ENCODE data around the gene SLC6A12. TPM values are rescaled to one million over a fixed set of nuclear protein-coding genes. Genes with fewer than 3 reads are reported as not detected.

The SLC6A12 gene
- total and polyA plus RNA-seq, 10 donors: 0.35 to 3.1 (median 1.8) TPM

GRCh38 chr12:234891-235415, 21.0 kb upstream of the SLC6A12 start:
- 90 to 93% (median 93%) methylated on average over 8 to 10 of the region's 10 CpGs for WGBS, 5 donors
- H3K27ac ChIP-seq: no peak overlapping the region
- H3K4me1 ChIP-seq: no peaks in the 10 kb centered on the region
- peaks cover 0 to 19% (median 0%) of the 10 kb centered on the region in 7 donors for H3K27me3 ChIP-seq (replicated peaks in 1 of 7)
- TF ChIP-seq POLR2A (IDR thresholded peaks at IDR 0.05) (no peak), POLR2AphosphoS5 (IDR thresholded peaks at IDR 0.05) (no peak), CTCF (IDR thresholded peaks at IDR 0.05 in 8 of 11, conservative IDR thresholded peaks at IDR 0.05 in 3 of 11) (no peak)
- intact Hi-C loops (cut with DNase I; ENCODE audit: low total_unique reads): no loop called here
- H3K36me3 ChIP-seq: no peaks in the 10 kb centered on the region
- no peak for DNase-seq
- H3K4me3 ChIP-seq: no peak overlapping the region
- H3K9me3 ChIP-seq: peaks cover 4 to 36% (median 25%) of the 10 kb centered on the region in 8 donors

- no peak for DNase-seq
These were observed 20.1 kb upstream of the SLC6A12 start for GRCh38 chr12:234019-234418.

GRCh38 chr12:233615-233968, 19.6 kb upstream of the SLC6A12 start:
- TF ChIP-seq POLR2A (IDR thresholded peaks at IDR 0.05): no peak
- TF ChIP-seq CTCF (IDR thresholded peaks at IDR 0.05 in 8 of 11, conservative IDR thresholded peaks at IDR 0.05 in 3 of 11): no peak
- TF ChIP-seq POLR2AphosphoS5 (IDR thresholded peaks at IDR 0.05): no peak
- Histone ChIP-seq H3K9me3 (peaks cover 4 to 36% (median 25%) of the 10 kb centered on the region in 8 donors), H3K36me3 (no peaks in the 10 kb centered on the region), H3K27ac (no peak overlapping the region), H3K4me1 (no peaks in the 10 kb centered on the region), H3K27me3 (replicated peaks in 1 of 7) (peaks cover 0 to 21% (median 0%) of the 10 kb centered on the region in 7 donors), H3K4me3 (no peak overlapping the region)
- intact Hi-C loops (cut with DNase I; ENCODE audit: low total_unique reads): no loop called here
- 59 to 76% (median 70%) methylated on average over 3 of the region's 3 CpGs for WGBS, 5 donors
- DNase-seq: no peak

More at GRCh38 chr12:234019-234418, 20.1 kb upstream of the SLC6A12 start:
- Histone ChIP-seq H3K27me3 (replicated peaks in 1 of 7) (peaks cover 0 to 24% (median 0%) of the 10 kb centered on the region in 7 donors), H3K9me3 (peaks cover 4 to 36% (median 25%) of the 10 kb centered on the region in 8 donors), H3K4me3 (no peak overlapping the region), H3K36me3 (no peaks in the 10 kb centered on the region), H3K27ac (no peak overlapping the region), H3K4me1 (no peaks in the 10 kb centered on the region)
- TF ChIP-seq CTCF (IDR thresholded peaks at IDR 0.05 in 8 of 11, conservative IDR thresholded peaks at IDR 0.05 in 3 of 11) (no peak), POLR2AphosphoS5 (IDR thresholded peaks at IDR 0.05) (no peak), POLR2A (IDR thresholded peaks at IDR 0.05) (no peak)
- WGBS, 5 donors: 77 to 85% (median 80%) methylated on average over 7 of the region's 7 CpGs
- intact Hi-C loops (cut with DNase I; ENCODE audit: low total_unique reads): no loop called here

GRCh38 chr12:232731-233614, 19.0 kb upstream of the SLC6A12 start:
- Histone ChIP-seq H3K27ac (no peak overlapping the region), H3K36me3 (no peaks in the 10 kb centered on the region), H3K4me3 (no peak overlapping the region), H3K9me3 (peaks cover 4 to 36% (median 25%) of the 10 kb centered on the region in 8 donors), H3K27me3 (replicated peaks in 1 of 7) (peaks cover 0 to 16% (median 0%) of the 10 kb centered on the region in 7 donors), H3K4me1 (no peaks in the 10 kb centered on the region)
- intact Hi-C loops (cut with DNase I; ENCODE audit: low total_unique reads): no loop called here
- 59 to 62% (median 60%) methylated on average over 15 to 19 of the region's 19 CpGs for WGBS, 5 donors
- TF ChIP-seq POLR2A (IDR thresholded peaks at IDR 0.05): no peak
- TF ChIP-seq POLR2AphosphoS5 (IDR thresholded peaks at IDR 0.05): no peak
- TF ChIP-seq CTCF (IDR thresholded peaks at IDR 0.05 in 8 of 11, conservative IDR thresholded peaks at IDR 0.05 in 3 of 11): no peak
- no peak for DNase-seq

All from spleen (tissue), 11 donors.